Type B pancreatic cell (in vitro differentiated cells): ENCODE measurements around the gene GNAS. TPM values are rescaled to one million over a fixed set of nuclear protein-coding genes. Genes with fewer than 3 reads are reported as not detected.
A peak's percentile ranks its signal among the peaks of the same experiment; 100 is the strongest.

Source experiments
- DNase-seq: peaks from one replicate; pipeline ENCODE4 v3.0.0; 2021; ENCODE audit warnings: mixed read lengths; ENCODE audit not compliant: unreplicated experiment; ENCODE audit errors: extremely low spot score
- H3K27ac Mint-ChIP-seq: 2 replicates; pipeline ENCODE4 v1.8.0; 2021; ENCODE audit warnings: mild to moderate bottlenecking, mixed read lengths
- H3K27me3 Mint-ChIP-seq: 2 replicates; pipeline ENCODE4 v1.8.0; 2021; ENCODE audit warnings: mixed read lengths
- H3K36me3 Mint-ChIP-seq: 2 replicates; pipeline ENCODE4 v1.8.0; 2021; ENCODE audit warnings: mixed read lengths
- H3K4me1 Mint-ChIP-seq: one replicate; pipeline ENCODE4 v1.8.0; 2021; ENCODE audit warnings: mixed read lengths; ENCODE audit not compliant: unreplicated experiment
- H3K4me3 Mint-ChIP-seq: 2 replicates; pipeline ENCODE4 v1.8.0; 2021; ENCODE audit warnings: mild to moderate bottlenecking, mixed read lengths
- H3K9me3 Mint-ChIP-seq: 2 replicates; pipeline ENCODE4 v1.8.0; 2021; ENCODE audit warnings: mixed read lengths
- CTCF ChIP-seq: fragments of 200-600 bp; sonication (generic); conservative IDR thresholded peaks from 2 replicates; pipeline ENCODE4 v1.5.0; 2021; ENCODE audit warnings: antibody characterized with exemption, mild to moderate bottlenecking
- total RNA-seq: library from RNA; stranded (reverse); gene quantifications from 2 replicates; pipeline ENCODE4 v1.2.1, GENCODE V29; 2021; ENCODE audit warnings: low replicate concordance

The GNAS gene
- total RNA-seq, 1 donor from 2014 or later, result 1,406 TPM

GRCh38 chr20:58841539-58842264 lies 10.8 kb upstream of the GNAS start:
- Mint-ChIP-seq H3K4me3 (peak overlapping the region; percentile 83), H3K27me3 (peaks cover 82% of the 10 kb centered on the region)

GRCh38 chr20:58842276-58842675 lies 10.2 kb upstream of the GNAS start:
- Mint-ChIP-seq H3K4me1 (peaks cover 13% of the 10 kb centered on the region), H3K27ac (no peak overlapping the region), H3K27me3 (peaks cover 84% of the 10 kb centered on the region), H3K36me3 (peaks cover 24% of the 10 kb centered on the region), H3K4me3 (peak overlapping the region; percentile 83), H3K9me3 (no peaks in the 10 kb centered on the region)
- no peak for TF ChIP-seq CTCF
- DNase-seq, result no peak

More at GRCh38 chr20:58841539-58842264, 10.8 kb upstream of the GNAS start:
- no peak for DNase-seq
- TF ChIP-seq CTCF, result no peak
- Mint-ChIP-seq H3K36me3 (peaks cover 24% of the 10 kb centered on the region), H3K4me1 (peaks cover 13% of the 10 kb centered on the region), H3K9me3 (no peaks in the 10 kb centered on the region), H3K27ac (no peak overlapping the region)

- Mint-ChIP-seq H3K4me3 (peak overlapping the region; percentile 51), H3K4me1 (peaks cover 13% of the 10 kb centered on the region), H3K27ac (no peak overlapping the region), H3K9me3 (no peaks in the 10 kb centered on the region), H3K36me3 (peaks cover 24% of the 10 kb centered on the region), H3K27me3 (peaks cover 88% of the 10 kb centered on the region)
- DNase-seq, result no peak
- TF ChIP-seq CTCF, result no peak
These were observed 9.4 kb upstream of the GNAS start for GRCh38 chr20:58843128-58843556.

- H3K4me1 Mint-ChIP-seq, result peaks cover 16% of the 10 kb centered on the region
- DNase-seq, result no peak
- no peak overlapping the region for H3K4me3 Mint-ChIP-seq
- H3K27ac Mint-ChIP-seq, result no peak overlapping the region
- TF ChIP-seq CTCF, result no peak
- H3K36me3 Mint-ChIP-seq, result peaks cover 23% of the 10 kb centered on the region
- H3K27me3 Mint-ChIP-seq, result peaks cover 80% of the 10 kb centered on the region
- no peaks in the 10 kb centered on the region for H3K9me3 Mint-ChIP-seq
These were observed 6.8 kb upstream of the GNAS start for GRCh38 chr20:58845706-58846105.

GRCh38 chr20:58847463-58847862 lies 5.1 kb upstream of the GNAS start:
- no peak for TF ChIP-seq CTCF
- peaks cover 13% of the 10 kb centered on the region for H3K36me3 Mint-ChIP-seq
- peaks cover 15% of the 10 kb centered on the region for H3K4me1 Mint-ChIP-seq
- peaks cover 80% of the 10 kb centered on the region for H3K27me3 Mint-ChIP-seq
- H3K27ac Mint-ChIP-seq, result no peak overlapping the region
- H3K4me3 Mint-ChIP-seq, result no peak overlapping the region
- no peaks in the 10 kb centered on the region for H3K9me3 Mint-ChIP-seq
- DNase-seq, result no peak
